ENCODE results near the gene KCNK16. TPM values are rescaled to one million over a fixed set of nuclear protein-coding genes. Genes with fewer than 3 reads are reported as not detected.

The KCNK16 gene
- total and polyA plus RNA-seq, 2 experiments from 2014 or later, result not detected

DNA sequence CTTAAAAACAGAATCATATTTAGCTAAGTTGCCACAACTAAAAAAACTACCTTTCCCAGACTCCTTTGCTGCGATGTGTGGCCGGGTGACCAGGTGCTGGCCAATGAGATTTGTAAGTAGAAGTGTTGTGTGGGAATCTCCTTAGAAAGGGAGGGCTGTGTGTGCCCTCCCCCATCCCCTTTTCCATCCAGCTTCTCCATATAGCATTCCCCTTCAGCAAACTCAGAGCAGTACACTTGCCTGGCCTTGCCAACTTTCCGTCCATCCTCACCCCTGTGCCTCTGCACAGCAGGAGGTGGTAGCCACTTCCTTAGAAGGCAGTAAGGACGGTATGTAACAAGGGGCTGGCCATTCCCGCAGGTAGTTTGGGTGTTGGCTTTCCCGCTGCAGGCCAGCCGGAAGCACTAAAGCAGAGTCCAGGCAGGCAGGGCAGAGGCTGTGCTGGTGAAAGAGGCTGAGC, 22.3 kb upstream of the KCNK16 start:
- H2AFZ ChIP-seq, result no peak overlapping the region
- H3K9me3 ChIP-seq (ENCODE audit: low read depth), result no peaks in the 10 kb centered on the region
- H3K36me3 ChIP-seq (ENCODE audit: low read depth), result no peaks in the 10 kb centered on the region
- H3K4me2 ChIP-seq (ENCODE audit: unreplicated experiment), result no peak overlapping the region
- H3K9me2 ChIP-seq (ENCODE audit: insufficient read depth), result no peaks in the 10 kb centered on the region
- no peaks in the 10 kb centered on the region; the same call in 1 of the 2 replicates for H3K27me3 ChIP-seq (replicated peaks; ENCODE audit: insufficient read depth)
- TF ChIP-seq EZH2 (IDR thresholded peaks at IDR 0.05; ENCODE audit: insufficient read depth, poor library complexity, severe bottlenecking) (no peak), EZH2phosphoT487 (IDR thresholded peaks at IDR 0.05; ENCODE audit: insufficient read depth, low read depth) (no peak)
- no peaks in the 10 kb centered on the region for H3F3A ChIP-seq (ENCODE audit: insufficient read depth)
- no peaks in the 10 kb centered on the region for H3K4me1 ChIP-seq (ENCODE audit: insufficient read depth)
- H3K27ac ChIP-seq, result no peak overlapping the region
- no peak overlapping the region for H3K4me3 ChIP-seq
- no peak for DNase-seq
- in situ Hi-C loops (cut with MboI), result no loop called here
- H3K79me2 ChIP-seq (ENCODE audit: insufficient read depth), result no peaks in the 10 kb centered on the region
- no peaks in the 10 kb centered on the region for H4K20me1 ChIP-seq (ENCODE audit: insufficient read depth)
- WGBS, 2 experiments (ENCODE audit: low coverage in 1 of 2, low lambda C conversion rate in 2 of 2, missing lambda C conversion rate in 2 of 2), result 78 to 81% methylated on average over 7 of the region's 7 CpGs
- no peak overlapping the region for H3K9ac ChIP-seq

DNA sequence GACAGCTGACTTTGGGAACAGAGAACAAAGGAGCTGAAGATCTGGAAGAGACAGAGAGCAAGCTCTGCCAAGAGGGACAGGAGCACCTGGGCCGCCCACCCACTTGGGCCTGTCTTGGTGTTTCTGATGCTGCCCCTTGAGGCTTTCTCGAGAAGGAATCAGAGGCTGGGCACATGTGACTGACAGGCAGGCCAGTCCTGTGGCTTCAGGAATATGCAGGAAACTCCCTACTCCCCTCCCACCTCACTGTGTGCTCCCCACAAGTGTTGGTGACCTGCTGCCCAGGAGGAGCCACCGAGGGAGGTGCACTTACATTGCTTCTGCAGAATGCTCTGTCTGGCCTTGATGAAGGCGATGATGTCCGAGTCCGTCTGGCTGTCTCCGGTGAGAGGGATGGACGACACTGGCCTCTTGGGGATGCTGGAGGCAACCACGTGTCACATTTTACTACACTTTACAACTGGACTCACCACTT, 20.9 kb upstream of the KCNK16 start:
- no peaks in the 10 kb centered on the region for H3K79me2 ChIP-seq (ENCODE audit: insufficient read depth)
- H3K4me1 ChIP-seq (ENCODE audit: insufficient read depth), result no peaks in the 10 kb centered on the region
- H3K9me2 ChIP-seq (ENCODE audit: insufficient read depth), result no peaks in the 10 kb centered on the region
- H3F3A ChIP-seq (ENCODE audit: insufficient read depth), result no peaks in the 10 kb centered on the region
- H3K27ac ChIP-seq, result no peak overlapping the region
- no peak for TF ChIP-seq EZH2 (IDR thresholded peaks at IDR 0.05; ENCODE audit: insufficient read depth, poor library complexity, severe bottlenecking)
- no peak for TF ChIP-seq EZH2phosphoT487 (IDR thresholded peaks at IDR 0.05; ENCODE audit: insufficient read depth, low read depth)
- no peak for DNase-seq
- no peaks in the 10 kb centered on the region for H3K9me3 ChIP-seq (ENCODE audit: low read depth)
- no peaks in the 10 kb centered on the region for H3K36me3 ChIP-seq (ENCODE audit: low read depth)
- in situ Hi-C loops (cut with MboI), result no loop called here
- WGBS, 2 experiments (ENCODE audit: low coverage in 1 of 2, low lambda C conversion rate in 2 of 2, missing lambda C conversion rate in 2 of 2), result 76 to 80% methylated on average over 9 of the region's 9 CpGs
- no peak overlapping the region for H3K4me2 ChIP-seq (ENCODE audit: unreplicated experiment)
- H3K9ac ChIP-seq, result no peak overlapping the region
- H2AFZ ChIP-seq, result no peak overlapping the region
- no peak overlapping the region for H3K4me3 ChIP-seq
- H4K20me1 ChIP-seq (ENCODE audit: insufficient read depth), result no peaks in the 10 kb centered on the region
- H3K27me3 ChIP-seq (replicated peaks; ENCODE audit: insufficient read depth), result peaks cover under 1% of the 10 kb centered on the region; the same call in 1 of the 2 replicates

DNA sequence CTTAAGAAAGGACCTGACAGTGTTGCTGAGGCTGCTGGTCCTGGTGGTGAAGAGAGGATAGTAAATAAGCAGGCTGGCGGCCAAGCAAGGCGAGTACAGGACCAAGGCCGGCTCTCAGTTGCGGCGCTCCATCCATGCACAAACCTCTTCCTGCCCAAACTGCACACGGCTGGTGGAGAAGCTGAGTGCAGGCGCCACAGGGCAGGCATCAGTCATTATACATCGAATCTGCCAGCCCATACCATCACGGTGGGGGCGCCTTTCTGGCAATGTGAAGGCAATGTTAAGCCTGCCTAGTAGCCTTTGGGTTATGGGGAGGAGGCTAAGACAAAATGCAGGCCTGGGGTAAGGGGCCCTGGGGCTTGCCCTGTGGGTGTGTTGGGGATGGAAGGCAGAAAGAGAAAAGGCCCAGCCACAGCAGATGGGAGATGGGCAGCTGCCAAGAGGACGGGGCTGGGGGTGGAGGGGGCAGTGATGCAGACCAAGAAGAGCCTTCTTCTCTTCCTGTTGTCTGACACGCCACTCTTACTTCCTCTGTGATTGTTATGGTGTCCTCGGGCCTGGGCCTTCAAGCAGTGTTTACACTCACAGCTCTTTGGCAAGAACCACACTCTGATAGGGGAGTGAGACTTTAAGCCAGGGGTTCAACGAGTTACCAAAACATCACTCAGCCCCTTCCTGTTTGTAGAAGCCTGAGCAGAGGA, 20.3 kb upstream of the KCNK16 start:
- no peaks in the 10 kb centered on the region for H3K9me3 ChIP-seq (ENCODE audit: low read depth)
- no peak overlapping the region for H3K4me3 ChIP-seq
- no peak overlapping the region for H2AFZ ChIP-seq
- 66 to 69% methylated on average over 14 of the region's 14 CpGs for WGBS, 2 experiments (ENCODE audit: low coverage in 1 of 2, low lambda C conversion rate in 2 of 2, missing lambda C conversion rate in 2 of 2)
- no peak for DNase-seq
- H3K9ac ChIP-seq, result no peak overlapping the region
- H3K4me2 ChIP-seq (ENCODE audit: unreplicated experiment), result no peak overlapping the region
- H3K27ac ChIP-seq, result no peak overlapping the region
- H3K79me2 ChIP-seq (ENCODE audit: insufficient read depth), result no peaks in the 10 kb centered on the region
- in situ Hi-C loops (cut with MboI), result no loop called here
- H3K27me3 ChIP-seq (replicated peaks; ENCODE audit: insufficient read depth), result peaks cover 7% of the 10 kb centered on the region; the same call in 1 of the 2 replicates
- no peaks in the 10 kb centered on the region for H3K9me2 ChIP-seq (ENCODE audit: insufficient read depth)
- H4K20me1 ChIP-seq (ENCODE audit: insufficient read depth), result no peaks in the 10 kb centered on the region
- no peaks in the 10 kb centered on the region for H3F3A ChIP-seq (ENCODE audit: insufficient read depth)
- H3K36me3 ChIP-seq (ENCODE audit: low read depth), result no peaks in the 10 kb centered on the region
- H3K4me1 ChIP-seq (ENCODE audit: insufficient read depth), result no peaks in the 10 kb centered on the region
- TF ChIP-seq EZH2phosphoT487 (IDR thresholded peaks at IDR 0.05; ENCODE audit: insufficient read depth, low read depth) (no peak), EZH2 (IDR thresholded peaks at IDR 0.05; ENCODE audit: insufficient read depth, poor library complexity, severe bottlenecking) (no peak)

DNA sequence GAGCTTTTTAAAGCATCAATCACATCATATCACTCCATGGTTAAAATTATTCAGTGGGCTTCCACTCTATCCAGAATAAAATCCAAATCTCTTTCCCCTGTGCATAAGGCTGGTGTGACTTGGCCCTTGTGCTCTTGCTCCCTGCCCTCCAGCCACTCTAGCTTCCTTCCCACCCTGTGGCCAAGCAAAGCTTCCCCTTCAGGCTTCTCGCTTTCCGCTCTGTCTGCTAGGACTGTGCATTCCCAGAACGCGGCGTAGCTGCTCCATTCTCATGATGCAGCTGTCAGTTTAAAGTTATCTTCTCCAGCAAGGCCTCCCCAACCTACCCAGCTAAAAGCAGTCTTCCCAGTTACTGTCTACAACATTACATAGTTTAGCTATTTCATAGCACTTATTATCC, 19.4 kb upstream of the KCNK16 start:
- Histone ChIP-seq H3K36me3 (ENCODE audit: low read depth) (no peaks in the 10 kb centered on the region), H3K9ac (no peak overlapping the region), H3K9me2 (ENCODE audit: insufficient read depth) (no peaks in the 10 kb centered on the region), H3K4me2 (ENCODE audit: unreplicated experiment) (no peak overlapping the region), H3K27me3 (replicated peaks; ENCODE audit: insufficient read depth) (peaks cover 10% of the 10 kb centered on the region; the same call in 1 of the 2 replicates), H3K27ac (no peak overlapping the region), H3K79me2 (ENCODE audit: insufficient read depth) (no peaks in the 10 kb centered on the region), H3F3A (ENCODE audit: insufficient read depth) (no peaks in the 10 kb centered on the region), H4K20me1 (ENCODE audit: insufficient read depth) (no peaks in the 10 kb centered on the region), H3K4me1 (ENCODE audit: insufficient read depth) (no peaks in the 10 kb centered on the region), H3K9me3 (ENCODE audit: low read depth) (no peaks in the 10 kb centered on the region), H2AFZ (no peak overlapping the region), H3K4me3 (no peak overlapping the region)
- 92 to 94% methylated on average over 5 of the region's 5 CpGs for WGBS, 2 experiments (ENCODE audit: low coverage in 1 of 2, low lambda C conversion rate in 2 of 2, missing lambda C conversion rate in 2 of 2)
- TF ChIP-seq EZH2 (IDR thresholded peaks at IDR 0.05; ENCODE audit: insufficient read depth, poor library complexity, severe bottlenecking) (no peak), EZH2phosphoT487 (IDR thresholded peaks at IDR 0.05; ENCODE audit: insufficient read depth, low read depth) (no peak)
- in situ Hi-C loops (cut with MboI), result no loop called here
- DNase-seq, result no peak

Data from GM23248 (cell line).